Omental fat pad (tissue), 4 donors: ENCODE data around the gene C20orf96. TPM values are rescaled to one million over a fixed set of nuclear protein-coding genes. Genes with fewer than 3 reads are reported as not detected.
A peak's percentile ranks its signal among the peaks of the same experiment; 100 is the strongest.
"Not testable (repeated sequence)": the region's sequence is repeated elsewhere in the genome, so short reads cannot be mapped to it uniquely, and the experiment has no call there.

Source experiments
- ATAC-seq: fragments of 150-250 bp; one replicate; pipeline ENCODE4 v1.9.1; 2016; ENCODE audit warnings: mild to moderate bottlenecking, moderate library complexity; ENCODE audit not compliant: low FRiP score
- DNase-seq: peaks from one replicate; pipeline ENCODE4 v3.0.0-alpha.2; 2019; ENCODE audit warnings: low spot score
- CTCF ChIP-seq, 3 donors: fragments of 450-650 bp; IDR thresholded peaks; one replicate each; pipeline ENCODE4 v1.5.1; 2016 to 2017; ENCODE audit warnings: antibody characterized with exemption in 3 of 3, mild to moderate bottlenecking in 3 of 3, moderate library complexity in 2 of 3
- total RNA-seq, 4 donors: library from RNA; depleted of rRNA; stranded (reverse); fragments of >200 nt; gene quantifications; one replicate each; pipeline ENCODE4 v1.1.0, GENCODE V29; 2016

Gene C20orf96
- total RNA-seq, 4 donors from 2014 or later: 1.4 to 3.0 (median 1.9) TPM

DNA sequence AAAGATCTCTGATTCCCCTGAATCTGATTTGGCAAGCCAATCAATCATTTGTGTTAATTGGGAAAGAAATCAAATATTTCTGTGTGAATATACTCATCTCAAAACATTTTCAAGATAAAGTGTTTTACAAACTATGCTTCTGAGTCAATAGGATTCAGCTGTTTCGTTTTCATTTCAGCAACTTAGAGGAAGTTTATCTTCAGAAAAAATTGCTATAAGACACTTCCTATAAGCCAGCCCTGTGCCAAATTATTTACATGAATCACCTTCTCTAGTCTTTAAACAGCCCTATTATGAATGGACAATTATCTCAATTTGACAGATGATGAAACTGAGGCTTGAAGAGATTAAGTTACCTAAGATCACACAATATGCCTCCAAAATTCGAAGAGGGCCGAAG, 52.6 kb downstream of the C20orf96 start:
- ATAC-seq (peak; percentile 55), DNase-seq (no peak)
- TF ChIP-seq CTCF (IDR thresholded peaks at IDR 0.05): no peak

DNA sequence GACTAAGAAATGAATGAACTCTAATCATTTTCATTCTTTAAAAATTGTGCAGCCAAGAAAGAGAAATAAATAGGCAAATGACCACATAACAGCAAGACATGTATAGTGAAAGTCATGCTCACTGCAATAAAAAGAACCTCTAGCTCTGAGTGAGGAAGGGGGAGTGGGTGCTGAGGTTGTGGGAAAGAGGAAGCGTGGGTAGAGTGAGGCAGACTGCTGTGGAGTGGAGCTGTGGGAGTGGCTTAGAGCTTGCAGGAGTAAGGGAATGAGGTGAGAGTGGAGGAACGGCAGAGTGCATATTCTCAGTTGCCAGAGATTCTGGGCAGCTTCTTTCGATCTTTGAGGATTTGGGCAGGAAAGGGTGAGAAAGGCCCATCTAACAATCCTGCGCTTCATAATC, 53.1 kb downstream of the C20orf96 start:
- no peak for TF ChIP-seq CTCF (IDR thresholded peaks at IDR 0.05)
- ATAC-seq (peak; percentile 62), DNase-seq (no peak)

DNA sequence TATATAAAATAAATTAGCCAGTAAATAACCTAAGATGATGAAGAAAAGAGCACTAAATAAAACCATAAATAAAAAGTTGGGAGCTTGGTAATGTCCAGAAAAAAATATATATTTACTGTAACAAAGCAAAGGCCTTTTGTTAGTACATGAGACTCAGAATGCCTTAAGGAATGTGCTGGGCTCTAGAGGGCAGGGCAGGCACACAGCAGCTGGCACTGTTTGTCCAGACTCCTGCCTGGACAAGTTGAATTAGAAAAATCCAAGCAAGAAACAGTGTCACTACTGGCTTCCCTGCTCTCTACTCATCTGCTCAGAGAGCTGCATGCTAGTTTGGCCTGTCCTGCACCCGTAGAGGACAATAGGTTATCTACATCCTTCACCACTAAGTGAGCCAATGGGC, 54.7 kb downstream of the C20orf96 start:
- ATAC-seq (no peak), DNase-seq (no peak)

GRCh38 chr20:227439-228105, 63.0 kb downstream of the C20orf96 start:
- ATAC-seq (no peak), DNase-seq (no peak)
- no peak for TF ChIP-seq CTCF (IDR thresholded peaks at IDR 0.05)

More for the DNA sequence above, 54.7 kb downstream of the C20orf96 start:
- no peak for TF ChIP-seq CTCF (IDR thresholded peaks at IDR 0.05)

DNA sequence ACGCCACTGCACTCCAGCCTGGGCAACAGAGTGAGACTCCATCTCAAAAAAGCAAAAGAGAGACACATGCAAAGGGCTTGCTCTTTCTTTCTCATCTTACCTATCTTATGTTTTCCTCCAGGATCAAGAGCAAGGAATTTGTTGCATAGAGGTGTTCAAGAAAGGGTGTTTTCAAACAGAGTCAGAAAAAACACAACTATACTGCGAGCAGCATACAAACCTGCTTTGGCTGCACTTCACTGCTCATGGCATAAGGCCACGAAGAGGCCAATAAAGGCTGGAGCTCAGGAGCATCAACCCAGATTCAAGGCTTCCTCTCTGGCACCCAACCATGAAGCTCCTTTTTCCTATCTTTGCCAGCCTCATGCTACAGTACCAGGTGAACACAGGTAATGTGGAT, 63.6 kb downstream of the C20orf96 start, which contains the start of gene DEFB129:
Gene DEFB129, plus strand, starts transcription at position 301 of the 400 bp plus-strand sequence. Its CDS starts 31 bp downstream, at position 332.
- ATAC-seq (no peak), DNase-seq (no peak)
- TF ChIP-seq CTCF (IDR thresholded peaks at IDR 0.05): no peak

DNA sequence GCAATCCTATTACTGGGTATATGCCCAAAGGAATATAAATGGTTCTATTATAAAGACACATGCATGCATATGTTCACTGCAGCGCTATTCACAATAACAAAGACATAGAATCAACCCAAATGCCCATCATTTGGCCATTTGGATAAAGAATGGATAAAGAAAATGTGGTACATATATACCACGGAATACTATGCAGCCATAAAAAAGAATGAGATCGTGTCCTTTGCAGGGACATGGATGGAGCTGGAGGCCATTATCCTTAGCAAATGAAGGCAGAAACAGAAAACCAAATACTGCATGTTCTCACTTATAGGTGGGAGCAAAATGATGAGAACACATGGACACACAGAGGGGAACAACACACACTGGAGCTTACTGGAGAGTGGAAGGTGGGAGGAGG, 64.7 kb downstream of the C20orf96 start:
- not testable (repeated sequence) for ATAC-seq, DNase-seq

DNA sequence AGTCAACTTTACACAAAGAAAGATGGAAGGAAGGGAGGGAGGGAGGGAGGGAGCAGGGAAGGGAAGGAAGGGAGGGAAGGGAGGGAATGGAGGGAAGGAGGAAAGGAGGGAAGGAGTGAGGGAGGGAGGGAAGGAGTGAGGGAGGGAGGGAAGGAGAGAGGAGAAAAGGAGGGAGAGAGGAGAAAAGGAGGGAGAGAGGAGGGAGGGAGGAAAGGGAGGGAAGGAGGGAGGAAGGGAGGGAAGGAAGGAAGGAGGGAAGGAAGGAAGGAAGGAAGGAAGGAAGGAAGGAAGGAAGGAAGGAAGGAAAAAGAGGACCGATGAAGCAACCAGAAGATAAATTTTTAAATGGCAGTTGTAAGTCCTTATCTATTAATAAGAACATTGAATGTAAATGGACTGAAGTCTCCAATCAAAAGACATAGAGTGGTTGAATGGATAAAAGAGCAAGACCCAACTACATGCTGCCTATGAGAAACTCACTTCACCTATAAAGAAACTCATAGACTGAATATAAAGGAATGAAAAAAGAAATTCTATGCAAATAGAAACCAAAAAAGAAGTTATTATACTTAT, 69.2 kb downstream of the C20orf96 start:
- DNase-seq (no peak), ATAC-seq (no peak)
- TF ChIP-seq CTCF (IDR thresholded peaks at IDR 0.05): no peak

Other genes with a start within 250 kb of the C20orf96 start
- not detected for gene DEFB125, start 203.1 kb downstream of the C20orf96 start, total RNA-seq
- gene DEFB126, start 148.2 kb downstream of the C20orf96 start, total RNA-seq: not detected
- gene DEFB127, start 133.3 kb downstream of the C20orf96 start, total RNA-seq: not detected
- not detected for gene DEFB128, start 101.0 kb downstream of the C20orf96 start, total RNA-seq
- gene DEFB129, start 63.5 kb downstream of the C20orf96 start, total RNA-seq: not detected
- gene DEFB132, start 33.0 kb downstream of the C20orf96 start, total RNA-seq: 1 to 10 TPM; 1.5 to 9.2 (median 2.0) TPM
- 10 to 100 TPM; 10.5 to 20.1 (median 12.6) TPM for gene ZCCHC3, start 6.8 kb upstream of the C20orf96 start, total RNA-seq
- gene SOX12, start 34.8 kb upstream of the C20orf96 start, total RNA-seq: 1 to 10 TPM; 2.0 to 3.3 (median 2.5) TPM
- 10 to 100 TPM; 12.6 to 19.1 (median 15.8) TPM for gene NRSN2, start 56.4 kb upstream of the C20orf96 start, total RNA-seq
- gene TRIB3, start 90.0 kb upstream of the C20orf96 start, total RNA-seq: 10 to 100 TPM in 1 of 4 donors, 1 to 10 TPM in 3; 5.5 to 10.6 (median 6.2) TPM
- gene RBCK1, start 117.5 kb upstream of the C20orf96 start, total RNA-seq: 10 to 100 TPM; 49.9 to 88.1 (median 52.9) TPM
- gene TBC1D20, start 171.8 kb upstream of the C20orf96 start, total RNA-seq: 10 to 100 TPM; 37.2 to 60.6 (median 53.3) TPM